Fibroblast of mammary gland (primary cell): ENCODE results near the gene NFRKB.

Experiments used
- DNase-seq: peaks from one replicate; pipeline ENCODE4 v3.0.0-alpha.2; 2010; ENCODE audit warnings: low read depth
- H3K4me3 ChIP-seq: 2 replicates; pipeline ENCODE4 v1.5.1; 2011; ENCODE audit warnings: low read depth, mild to moderate bottlenecking, low read length, moderate library complexity; ENCODE audit not compliant: control insufficient read depth
- CTCF ChIP-seq: conservative IDR thresholded peaks from 2 replicates; pipeline ENCODE4 v1.5.1; 2011; ENCODE audit warnings: low read depth, low read length, inconsistent platforms; ENCODE audit not compliant: control insufficient read depth, insufficient read depth

NFRKB gene

GRCh38 chr11:129861702-129862522 lies 33.5 kb downstream of the NFRKB start:
- TF ChIP-seq CTCF, result no peak
- no peak overlapping the region for H3K4me3 ChIP-seq
- DNase-seq, result peak; percentile 92

- no peak overlapping the region for H3K4me3 ChIP-seq
- no peak for TF ChIP-seq CTCF
- DNase-seq, result no peak
Measured at GRCh38 chr11:129856036-129856435, 39.3 kb downstream of the NFRKB start.

GRCh38 chr11:129855086-129855485 lies 40.3 kb downstream of the NFRKB start:
- no peak overlapping the region for H3K4me3 ChIP-seq
- DNase-seq, result no peak
- no peak for TF ChIP-seq CTCF

GRCh38 chr11:129854232-129854805 lies 41.1 kb downstream of the NFRKB start:
- no peak overlapping the region for H3K4me3 ChIP-seq
- no peak for TF ChIP-seq CTCF
- peak; percentile 42 for DNase-seq

- TF ChIP-seq CTCF, result no peak
- DNase-seq, result peak; percentile 46
- no peak overlapping the region for H3K4me3 ChIP-seq
Measured at GRCh38 chr11:129853518-129854231, 41.7 kb downstream of the NFRKB start.

- H3K4me3 ChIP-seq, result no peak overlapping the region
- TF ChIP-seq CTCF, result no peak
- peak; percentile 17 for DNase-seq
Measured at GRCh38 chr11:129852125-129852740, 43.1 kb downstream of the NFRKB start.
